ENCODE measurements around the gene HBG1. TPM values are rescaled to one million over a fixed set of nuclear protein-coding genes. Genes with fewer than 3 reads are reported as not detected.

HBG1 gene
- total and polyA plus RNA-seq, 11 donors, result not detected

GRCh38 chr11:5210376-5210885, 39.2 kb downstream of the HBG1 start:
- TF ChIP-seq CTCF (IDR thresholded peaks at IDR 0.05) (no peak), POLR2A (IDR thresholded peaks at IDR 0.05) (no peak)

DNA sequence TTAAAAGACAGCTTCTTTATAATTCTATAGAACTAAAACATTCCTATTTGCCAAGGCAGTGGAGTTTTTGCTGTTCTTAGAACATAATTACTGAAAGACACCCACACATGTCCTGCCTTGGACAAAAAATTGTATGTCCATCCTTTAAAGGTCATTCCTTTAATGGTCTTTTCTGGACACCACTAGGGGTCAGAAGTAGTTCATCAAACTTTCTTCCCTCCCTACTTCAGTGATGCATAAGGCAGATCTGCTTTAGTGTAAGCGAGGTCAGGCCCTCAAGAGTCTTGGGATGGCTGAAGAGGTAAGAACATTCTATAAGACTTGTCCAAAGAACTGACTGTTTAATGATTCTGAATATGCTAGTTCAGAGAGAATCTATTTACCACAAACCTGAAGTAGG, 44.9 kb downstream of the HBG1 start:
- Histone ChIP-seq H3K4me3 (no peak overlapping the region), H3K36me3 (no peaks in the 10 kb centered on the region), H3K27me3 (peaks cover 0 to 4% (median 0%) of the 10 kb centered on the region in 9 donors), H3K9me3 (no peaks in the 10 kb centered on the region), H3K4me1 (no peaks in the 10 kb centered on the region), H3K27ac (no peak overlapping the region)
- no peak for DNase-seq
- intact Hi-C loops (cut with DNase I), result loop anchor here in 7 of 10 donors (2.0 to 10.0 kb wide), 4 partner anchors 176 to 1158 kb away; partner anchors contain the start of genes OR51M1 (in 4 of the 7) and OR52N2 (in 1 of the 7)
- TF ChIP-seq CTCF (IDR thresholded peaks at IDR 0.05) (peak in 10 of 12 donors; percentile 20 to 51 (median 38)), POLR2A (IDR thresholded peaks at IDR 0.05) (no peak)
- peak in 2 of 4 donors; percentile 48 to 57 for ATAC-seq
- WGBS, 4 donors, result 7 to 20% (median 14%) methylated on average over 1 of the region's 1 CpG

More at GRCh38 chr11:5210376-5210885, 39.2 kb downstream of the HBG1 start:
- ATAC-seq (no peak), DNase-seq (no peak)
- no peak overlapping the region for H3K4me3 ChIP-seq
- intact Hi-C loops (cut with DNase I), result no loop called here
- H3K36me3 ChIP-seq, result no peaks in the 10 kb centered on the region
- no peaks in the 10 kb centered on the region for H3K4me1 ChIP-seq
- 46 to 58% (median 55%) methylated on average over 7 of the region's 7 CpGs for WGBS, 4 donors
- H3K9me3 ChIP-seq, result peaks cover 0 to 6% (median 0%) of the 10 kb centered on the region in 12 donors
- no peak overlapping the region for H3K27ac ChIP-seq
- H3K27me3 ChIP-seq, result no peaks in the 10 kb centered on the region

GRCh38 chr11:5203366-5203765, 46.3 kb downstream of the HBG1 start:
- TF ChIP-seq POLR2A (IDR thresholded peaks at IDR 0.05) (no peak), CTCF (IDR thresholded peaks at IDR 0.05) (no peak)

DNA sequence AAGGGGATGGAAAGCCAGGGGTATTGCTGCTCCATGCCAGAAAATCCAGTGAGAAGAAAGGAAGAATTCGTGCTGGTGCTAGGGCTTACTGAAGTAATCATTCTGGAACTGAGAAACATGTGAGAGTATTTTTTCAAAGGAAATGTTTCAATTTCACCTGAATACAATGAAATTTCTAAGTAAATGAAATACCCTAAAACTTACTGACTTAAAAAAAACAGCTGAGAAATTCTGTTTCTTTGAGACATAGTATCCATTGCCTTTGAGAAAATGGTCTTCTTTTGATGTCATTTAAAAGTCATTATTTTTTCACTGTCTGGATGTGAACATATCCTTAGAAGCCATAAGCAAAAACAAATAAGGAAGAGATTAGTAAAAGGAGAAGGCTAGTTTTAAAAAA, 49.1 kb downstream of the HBG1 start, which contains the start of gene OR51V1:
OR51V1 (minus strand) TSS at position 101 of the 400 bp plus-strand sequence; CDS start at position 101, 0 bp downstream.
- intact Hi-C loops (cut with DNase I), result loop anchor here in 5 of 10 donors (2.0 to 10.0 kb wide), 4 partner anchors 180 to 1162 kb away; partner anchors contain the start of genes OR51M1 (in 3 of the 5) and OR52N2 (in 1 of the 5)
- H3K27me3 ChIP-seq, result peaks cover 0 to 4% (median 0%) of the 10 kb centered on the region in 9 donors
- H3K4me1 ChIP-seq, result no peaks in the 10 kb centered on the region
- ATAC-seq (no peak), DNase-seq (no peak)
- H3K27ac ChIP-seq, result no peak within 1 kb of the TSS
- H3K9me3 ChIP-seq, result no peaks in the 10 kb centered on the region
- 63 to 85% (median 66%) methylated on average over 1 of the region's 1 CpG for WGBS, 4 donors
- TF ChIP-seq POLR2A (IDR thresholded peaks at IDR 0.05) (no peak), CTCF (IDR thresholded peaks at IDR 0.05) (no peak)
- H3K4me3 ChIP-seq, result no peak within 1 kb of the TSS
- no peaks in the 10 kb centered on the region for H3K36me3 ChIP-seq

More at GRCh38 chr11:5203366-5203765, 46.3 kb downstream of the HBG1 start:
- no peak for ATAC-seq
- no peak overlapping the region for H3K27ac ChIP-seq
- no peaks in the 10 kb centered on the region for H3K36me3 ChIP-seq
- DNase-seq, result no peak
- H3K9me3 ChIP-seq, result no peaks in the 10 kb centered on the region
- no peak overlapping the region for H3K4me3 ChIP-seq
- intact Hi-C loops (cut with DNase I), result loop anchor here in 4 of 10 donors (5.0 to 10.0 kb wide), 3 partner anchors 179 to 1159 kb away; partner anchors contain the start of genes OR51M1 (in 3 of the 4) and OR52N2 (in 1 of the 4)
- peaks cover 0 to 4% (median 0%) of the 10 kb centered on the region in 9 donors for H3K27me3 ChIP-seq
- H3K4me1 ChIP-seq, result no peaks in the 10 kb centered on the region
- WGBS, 4 donors, result 73 to 85% (median 77%) methylated on average over 2 of the region's 2 CpGs

Data from heart left ventricle (tissue), 16 donors.